Vagina (tissue), 2 donors: Measurements from ENCODE around the gene HAUS7. TPM values are rescaled to one million over a fixed set of nuclear protein-coding genes. Genes with fewer than 3 reads are reported as not detected.

Experiments used
- DNase-seq, 2 donors: peaks; one replicate each; pipeline ENCODE4 v3.0.0-alpha.2; 2017; ENCODE audit errors: extremely low spot score in 2 of 2
- H3K27ac ChIP-seq: fragments of 200-600 bp; sonication (generic); one replicate; pipeline ENCODE4 v1.5.1; 2019
- H3K27me3 ChIP-seq: fragments of 200-600 bp; sonication (generic); one replicate; pipeline ENCODE4 v1.5.1; 2019
- H3K36me3 ChIP-seq, 2 donors: fragments of 200-600 bp; sonication (generic); one replicate each; pipeline ENCODE4 v1.5.1; 2017 to 2019
- H3K4me1 ChIP-seq: fragments of 200-600 bp; sonication (generic); one replicate; pipeline ENCODE4 v1.5.1; 2019
- H3K4me3 ChIP-seq, 2 donors: fragments of 200-600 bp; sonication (generic); 1 replicate in 1 of 2; 2 replicates in 1 of 2; pipeline ENCODE4 v1.5.1; 2016 to 2019
- H3K9me3 ChIP-seq: fragments of 200-600 bp; sonication (generic); one replicate; pipeline ENCODE4 v1.5.1; 2019
- POLR2A ChIP-seq, 2 donors: fragments of 450-650 bp; IDR thresholded peaks; one replicate each; pipeline ENCODE4 v1.6.1; 2017; ENCODE audit warnings: antibody characterized with exemption in 2 of 2, mild to moderate bottlenecking in 2 of 2, moderate library complexity in 2 of 2
- POLR2AphosphoS5 ChIP-seq, 2 donors: sonication (generic); formaldehyde crosslinking; IDR thresholded peaks; one replicate each; pipeline ENCODE4 v1.9.0; 2017; ENCODE audit warnings: antibody characterized with exemption in 2 of 2, mild to moderate bottlenecking in 2 of 2, low read depth in 1 of 2; ENCODE audit not compliant: insufficient read depth in 1 of 2
- intact Hi-C: fragments of 100-400 bp; cut with DNase I; formaldehyde crosslinking; loops from one replicate; pipeline ENCODE4 v1.15.1; 2023
- total RNA-seq: library from RNA; depleted of rRNA; stranded (reverse); fragments of >200 nt; gene quantifications from one replicate; pipeline ENCODE4 v1.2.3, GENCODE V29; 2016
- TF ChIP-seq, protein P1 (sequence below), 3 experiments: fragments of 450-650 bp in 2 of 3; fragments of 200-600 bp in 1 of 3; sonication (generic) in 1 of 3; IDR thresholded peaks; one replicate each; pipeline ENCODE4 v1.5.1; 2017 to 2019; ENCODE audit warnings: antibody characterized with exemption in 3 of 3, mild to moderate bottlenecking in 2 of 3, moderate library complexity in 2 of 3

HAUS7 gene
- total RNA-seq, 1 donor from 2014 or later: 17.7 TPM

- TF ChIP-seq POLR2AphosphoS5 (IDR thresholded peaks at IDR 0.05; ENCODE audit: insufficient read depth in 1 of 2, low read depth in 1 of 2): no peak
- TF ChIP-seq, protein P1, sequence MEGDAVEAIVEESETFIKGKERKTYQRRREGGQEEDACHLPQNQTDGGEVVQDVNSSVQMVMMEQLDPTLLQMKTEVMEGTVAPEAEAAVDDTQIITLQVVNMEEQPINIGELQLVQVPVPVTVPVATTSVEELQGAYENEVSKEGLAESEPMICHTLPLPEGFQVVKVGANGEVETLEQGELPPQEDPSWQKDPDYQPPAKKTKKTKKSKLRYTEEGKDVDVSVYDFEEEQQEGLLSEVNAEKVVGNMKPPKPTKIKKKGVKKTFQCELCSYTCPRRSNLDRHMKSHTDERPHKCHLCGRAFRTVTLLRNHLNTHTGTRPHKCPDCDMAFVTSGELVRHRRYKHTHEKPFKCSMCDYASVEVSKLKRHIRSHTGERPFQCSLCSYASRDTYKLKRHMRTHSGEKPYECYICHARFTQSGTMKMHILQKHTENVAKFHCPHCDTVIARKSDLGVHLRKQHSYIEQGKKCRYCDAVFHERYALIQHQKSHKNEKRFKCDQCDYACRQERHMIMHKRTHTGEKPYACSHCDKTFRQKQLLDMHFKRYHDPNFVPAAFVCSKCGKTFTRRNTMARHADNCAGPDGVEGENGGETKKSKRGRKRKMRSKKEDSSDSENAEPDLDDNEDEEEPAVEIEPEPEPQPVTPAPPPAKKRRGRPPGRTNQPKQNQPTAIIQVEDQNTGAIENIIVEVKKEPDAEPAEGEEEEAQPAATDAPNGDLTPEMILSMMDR (IDR thresholded peaks at IDR 0.05): no peak
- no peak for TF ChIP-seq POLR2A (IDR thresholded peaks at IDR 0.05)
- no peak overlapping the region for H3K4me3 ChIP-seq
- H3K27ac ChIP-seq: no peak overlapping the region
- H3K27me3 ChIP-seq: no peaks in the 10 kb centered on the region
- intact Hi-C loops: no loop called here
- no peaks in the 10 kb centered on the region for H3K36me3 ChIP-seq
- H3K9me3 ChIP-seq: no peaks in the 10 kb centered on the region
- DNase-seq: no peak
- no peaks in the 10 kb centered on the region for H3K4me1 ChIP-seq
Observed at GRCh38 chrX:153511784-153512500, 41.6 kb upstream of the HAUS7 start.

DNA sequence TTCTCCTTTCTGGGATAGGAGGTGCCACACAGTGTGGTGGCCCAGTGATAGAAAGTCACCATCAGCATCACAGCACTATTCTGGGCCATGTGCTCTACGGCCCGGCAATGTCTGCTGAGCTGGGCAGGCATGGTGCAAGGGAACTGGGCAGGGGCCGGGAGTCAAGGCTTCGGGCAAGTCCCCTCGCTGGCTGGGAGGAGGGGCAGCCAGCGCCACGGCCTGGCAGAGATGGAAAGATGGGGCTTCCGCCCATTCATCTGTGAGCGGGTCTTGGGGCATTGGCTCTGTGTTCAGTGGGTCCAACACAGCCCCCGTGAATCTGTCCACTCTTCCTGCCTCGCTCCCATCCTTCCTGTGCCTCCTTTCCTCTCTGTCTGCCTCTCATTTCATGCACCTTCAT, 40.0 kb upstream of the HAUS7 start:
- H3K27me3 ChIP-seq: no peaks in the 10 kb centered on the region
- intact Hi-C loops: no loop called here
- TF ChIP-seq, protein P1 (IDR thresholded peaks at IDR 0.05): no peak
- TF ChIP-seq POLR2A (IDR thresholded peaks at IDR 0.05) (no peak), POLR2AphosphoS5 (IDR thresholded peaks at IDR 0.05; ENCODE audit: insufficient read depth in 1 of 2, low read depth in 1 of 2) (no peak)

GRCh38 chrX:153509592-153509991, 39.2 kb upstream of the HAUS7 start:
- no peak overlapping the region for H3K27ac ChIP-seq
- intact Hi-C loops: loop anchor here (5.0 kb wide), 1 partner anchor 37 kb away; the partner anchor contains the start of gene HAUS7
- H3K36me3 ChIP-seq: no peaks in the 10 kb centered on the region
- no peaks in the 10 kb centered on the region for H3K27me3 ChIP-seq
- H3K4me3 ChIP-seq: no peak overlapping the region
- TF ChIP-seq, protein P1 (IDR thresholded peaks at IDR 0.05): no peak
- TF ChIP-seq POLR2AphosphoS5 (IDR thresholded peaks at IDR 0.05; ENCODE audit: insufficient read depth in 1 of 2, low read depth in 1 of 2): no peak
- no peak for TF ChIP-seq POLR2A (IDR thresholded peaks at IDR 0.05)
- no peak for DNase-seq
- no peaks in the 10 kb centered on the region for H3K9me3 ChIP-seq
- H3K4me1 ChIP-seq: no peaks in the 10 kb centered on the region

More for the DNA sequence above, 40.0 kb upstream of the HAUS7 start:
- Histone ChIP-seq H3K4me1 (no peaks in the 10 kb centered on the region), H3K36me3 (no peaks in the 10 kb centered on the region), H3K4me3 (no peak overlapping the region), H3K27ac (no peak overlapping the region), H3K9me3 (no peaks in the 10 kb centered on the region)
- DNase-seq: no peak

GRCh38 chrX:153507484-153508178, 37.3 kb upstream of the HAUS7 start:
- H3K27me3 ChIP-seq: no peaks in the 10 kb centered on the region
- H3K4me1 ChIP-seq: no peaks in the 10 kb centered on the region
- intact Hi-C loops: loop anchor here (5.0 kb wide), 1 partner anchor 35 kb away; the partner anchor contains the start of gene HAUS7
- H3K27ac ChIP-seq: no peak overlapping the region
- no peak for DNase-seq
- H3K9me3 ChIP-seq: no peaks in the 10 kb centered on the region
- H3K4me3 ChIP-seq: no peak overlapping the region
- peak in 1 of 2 donors; percentile 23 for TF ChIP-seq POLR2AphosphoS5 (IDR thresholded peaks at IDR 0.05; ENCODE audit: insufficient read depth in 1 of 2, low read depth in 1 of 2)
- TF ChIP-seq, protein P1 (IDR thresholded peaks at IDR 0.05): peak; percentile 68 to 84 (median 72)
- no peak for TF ChIP-seq POLR2A (IDR thresholded peaks at IDR 0.05)
- no peaks in the 10 kb centered on the region for H3K36me3 ChIP-seq
